H1 (cell line): ENCODE measurements around the gene ALK. TPM values are rescaled to one million over a fixed set of nuclear protein-coding genes. Genes with fewer than 3 reads are reported as not detected.

ENCODE experiments used
- CTCF ChIA-PET: fragments of 300-600 bp; sonication (Branson Sonifier 250); formaldehyde crosslinking; loops from one replicate; lab custom pipeline; 2021; ENCODE audit not compliant: partially characterized antibody; lab: Charles Lee
- POLR2A ChIA-PET: fragments of 300-600 bp; sonication (Branson Sonifier 250); formaldehyde crosslinking; loops from one replicate; lab custom pipeline; 2021; ENCODE audit warnings: inconsistent platforms; ENCODE audit not compliant: partially characterized antibody; lab: Charles Lee
- DNase-seq, 2 experiments: peaks; one replicate each; pipeline versions ENCODE4 v3.0.0 to v3.0.0-alpha.2; 2010 to 2022; ENCODE audit warnings: low spot score in 2 of 2, low read depth in 1 of 2, mixed read lengths in 1 of 2
- FAIRE-seq: peaks from 2 replicates; lab custom pipeline; 2011; peaks lifted over from hg19 to GRCh38; lab: Jason Lieb, UNC
- H2AFZ ChIP-seq: 2 replicates; pipeline ENCODE4 v1.8.1; 2012; ENCODE audit warnings: low read length, inconsistent platforms
- H2AK5ac ChIP-seq: 2 replicates; pipeline ENCODE4 v1.6.1; 2013; ENCODE audit warnings: low read depth, low read length
- H2BK120ac ChIP-seq: replicated peaks from 2 replicates; pipeline ENCODE3; 2013; ENCODE audit warnings: low read depth, low read length, inconsistent platforms
- H2BK12ac ChIP-seq: 2 replicates; pipeline ENCODE4 v1.6.1; 2013; ENCODE audit warnings: low read depth, low read length
- H2BK15ac ChIP-seq: 2 replicates; pipeline ENCODE4 v1.6.1; 2013; ENCODE audit warnings: low read length
- H2BK20ac ChIP-seq: 2 replicates; pipeline ENCODE4 v1.6.1; 2013; ENCODE audit warnings: low read length
- H2BK5ac ChIP-seq: 2 replicates; pipeline ENCODE4 v1.6.1; 2013; ENCODE audit warnings: low read depth, low read length
- H3K14ac ChIP-seq: 2 replicates; pipeline ENCODE4 v1.6.1; 2013; ENCODE audit warnings: inconsistent platforms; ENCODE audit not compliant: insufficient read length
- H3K18ac ChIP-seq: 2 replicates; pipeline ENCODE4 v1.6.1; 2013; ENCODE audit warnings: low read length; ENCODE audit errors: extremely low read depth
- H3K23ac ChIP-seq: 2 replicates; pipeline ENCODE4 v1.6.1; 2013; ENCODE audit warnings: inconsistent platforms; ENCODE audit not compliant: insufficient read length
- H3K23me2 ChIP-seq: 2 replicates; pipeline ENCODE4 v1.6.1; 2013; ENCODE audit warnings: low read depth, low read length
- H3K27ac ChIP-seq: 2 replicates; pipeline ENCODE4 v1.6.1; 2011; ENCODE audit warnings: low read depth, low read length, inconsistent platforms
- H3K27me3 ChIP-seq, 4 experiments: replicated peaks in 1 of 4; 1 replicate in 1 of 4; 2 replicates in 3 of 4; pipeline versions ENCODE4 v1.6.1 to v1.8.1; 2011 to 2013; ENCODE audit warnings: low read length in 3 of 4, mild to moderate bottlenecking in 3 of 4, inconsistent platforms in 2 of 4, mixed read lengths in 2 of 4, moderate library complexity in 1 of 4; ENCODE audit not compliant: control insufficient read depth in 3 of 4, insufficient read depth in 3 of 4; ENCODE audit errors: extremely low read depth in 1 of 4
- H3K36me3 ChIP-seq, 4 experiments: 2 replicates each; pipeline versions ENCODE4 v1.6.1 to v1.8.1; 2011 to 2013; ENCODE audit warnings: mild to moderate bottlenecking in 4 of 4, low read length in 3 of 4, moderate library complexity in 2 of 4, control low read depth in 1 of 4, inconsistent platforms in 1 of 4; ENCODE audit not compliant: insufficient read depth in 4 of 4, control insufficient read depth in 2 of 4
- H3K4ac ChIP-seq: replicated peaks from 2 replicates; pipeline ENCODE3; 2013; ENCODE audit warnings: low read length, low read depth, mixed read lengths, inconsistent platforms; ENCODE audit not compliant: insufficient read length
- H3K4me1 ChIP-seq, 4 experiments: replicated peaks in 1 of 4; 1 replicate in 1 of 4; 2 replicates in 3 of 4; pipeline versions ENCODE4 v1.6.1 to v1.8.1; 2011 to 2013; ENCODE audit warnings: low read length in 3 of 4, inconsistent platforms in 2 of 4, mixed read lengths in 1 of 4; ENCODE audit not compliant: insufficient read depth in 4 of 4, control insufficient read depth in 3 of 4
- H3K4me2 ChIP-seq, 2 experiments: 2 replicates each; pipeline versions ENCODE4 v1.6.1 to v1.8.1; 2011 to 2013; ENCODE audit warnings: low read depth in 2 of 2, low read length in 2 of 2, control low read depth in 1 of 2, inconsistent platforms in 1 of 2, mild to moderate bottlenecking in 1 of 2; ENCODE audit not compliant: insufficient read depth in 1 of 2
- H3K4me3 ChIP-seq, 4 experiments: fragments of 200-600, 300-600 bp in 1 of 4; sonication (generic), shearing (Covaris generic), sonication (Bioruptor Twin) in 1 of 4; 2 replicates each; pipeline versions ENCODE4 v1.5.1 to v1.8.1; 2011 to 2016; ENCODE audit warnings: low read length in 4 of 4, low read depth in 3 of 4, control low read depth in 2 of 4, inconsistent platforms in 2 of 4, mild to moderate bottlenecking in 2 of 4, mixed read lengths in 1 of 4, moderate library complexity in 1 of 4; ENCODE audit not compliant: insufficient read depth in 2 of 4; ENCODE audit errors: extremely low read depth in 1 of 4
- H3K56ac ChIP-seq: replicated peaks from 2 replicates; pipeline ENCODE3; 2013; ENCODE audit warnings: low read depth, mild to moderate bottlenecking, mixed read lengths, low read length, inconsistent platforms; ENCODE audit not compliant: insufficient read length
- H3K79me1 ChIP-seq: 2 replicates; pipeline ENCODE4 v1.6.1; 2013; ENCODE audit warnings: low read depth, low read length, control low read depth
- H3K79me2 ChIP-seq, 2 experiments: 2 replicates each; pipeline versions ENCODE4 v1.6.1 to v1.8.1; 2012 to 2013; ENCODE audit warnings: low read length in 2 of 2, mild to moderate bottlenecking in 2 of 2, inconsistent platforms in 1 of 2; ENCODE audit not compliant: insufficient read depth in 2 of 2, control insufficient read depth in 1 of 2
- H3K9ac ChIP-seq, 4 experiments: replicated peaks in 1 of 4; 1 replicate in 1 of 4; 2 replicates in 3 of 4; pipeline versions ENCODE4 v1.6.1 to v1.8.1; 2011 to 2013; ENCODE audit warnings: low read depth in 3 of 4, low read length in 3 of 4, control low read depth in 2 of 4, mild to moderate bottlenecking in 2 of 4, moderate library complexity in 2 of 4, inconsistent platforms in 1 of 4; ENCODE audit errors: extremely low read depth in 1 of 4
- H3K9me3 ChIP-seq, 2 experiments: 2 replicates each; pipeline versions ENCODE4 v1.6.1 to v1.8.1; 2012 to 2013; ENCODE audit warnings: mild to moderate bottlenecking in 2 of 2, moderate library complexity in 2 of 2, control low read depth in 1 of 2, inconsistent platforms in 1 of 2, low read depth in 1 of 2, low read length in 1 of 2, mixed read lengths in 1 of 2; ENCODE audit not compliant: insufficient read depth in 2 of 2
- H4K20me1 ChIP-seq, 2 experiments: replicated peaks in 1 of 2; 2 replicates each; pipeline versions ENCODE3 to v1.8.1; 2011 to 2013; ENCODE audit warnings: inconsistent platforms in 2 of 2, low read length in 2 of 2, mild to moderate bottlenecking in 1 of 2; ENCODE audit not compliant: insufficient read depth in 2 of 2, control insufficient read depth in 1 of 2
- H4K5ac ChIP-seq: 2 replicates; pipeline ENCODE4 v1.6.1; 2013; ENCODE audit warnings: low read length, low read depth, mixed read lengths, inconsistent platforms; ENCODE audit not compliant: insufficient read length
- H4K8ac ChIP-seq: 2 replicates; pipeline ENCODE4 v1.8.0; 2013; ENCODE audit warnings: mild to moderate bottlenecking, moderate library complexity, low read length, inconsistent platforms; ENCODE audit not compliant: insufficient read depth; ENCODE audit errors: extremely low read depth
- H4K91ac ChIP-seq: replicated peaks from 2 replicates; pipeline ENCODE3; 2013; ENCODE audit warnings: low read length, mixed read lengths, inconsistent platforms; ENCODE audit not compliant: insufficient read length
- ATF3 ChIP-seq: IDR thresholded peaks from 2 replicates; pipeline ENCODE4 v1.6.1; 2011; ENCODE audit warnings: low read depth, mild to moderate bottlenecking, low read length; ENCODE audit not compliant: insufficient read depth
- MAX ChIP-seq: IDR thresholded peaks from 2 replicates; pipeline ENCODE4 v1.6.1; 2012; ENCODE audit warnings: inconsistent platforms
- POU5F1 ChIP-seq: IDR thresholded peaks from 2 replicates; pipeline ENCODE4 v1.6.1; 2011; ENCODE audit warnings: low read depth, mild to moderate bottlenecking, low read length, moderate library complexity
- WGBS, 2 experiments: shearing (Covaris generic) in 1 of 2; methylation state at CpG; one replicate each; pipeline versions ENCODE4 v1.1.6 to v1.1.7; 2013 to 2015; ENCODE audit warnings: low lambda C conversion rate in 2 of 2, mixed read lengths in 2 of 2, inconsistent platforms in 1 of 2, low coverage in 1 of 2, missing lambda C conversion rate in 1 of 2; ENCODE audit not compliant: insufficient replicate concordance in 2 of 2, insufficient coverage in 1 of 2, insufficient read length in 1 of 2; ENCODE audit errors: extremely low coverage in 1 of 2, missing lambda C conversion rate in 1 of 2; 5-methylcytosine and 5-hydroxymethylcytosine counted together
- polyA plus RNA-seq, 7 experiments: library from polyadenylated mRNA; depleted of rRNA in 3 of 7; stranded (reverse) in 5 of 7; unstranded in 2 of 7; fragments of >200 nt in 5 of 7; fragments of 200-250 nt in 2 of 7; gene quantifications; 1 replicate in 5 of 7; 2 replicates in 1 of 7; 4 replicates in 1 of 7; pipeline versions ENCODE4 v1.2.1 to v1.2.3, GENCODE V29; 2011 to 2013; ENCODE audit warnings: missing spikeins in 2 of 7, mixed read lengths in 2 of 7
- total RNA-seq: library from RNA; stranded (reverse); fragmentation: NEBNext Ultra II Directional; extraction: Animal tissue kit (Norgen Biotek cat#: 25700); gene quantifications from 2 replicates; pipeline ENCODE4 v1.2.1, GENCODE V29; 2021

ALK gene
- total and polyA plus RNA-seq, 2 of the 8 experiments (the other 6 are each of a cell fraction or from before 2014, with no cell fraction given): 0.02 to 0.09 TPM

GRCh38 chr2:29808321-29808720 is 113.1 kb downstream of the ALK start:
- Histone ChIP-seq H2BK15ac (no peak overlapping the region), H3K27ac (no peak overlapping the region), H3K27me3 (no peaks in the 10 kb centered on the region), H3K23ac (no peak overlapping the region), H3K4me2 (no peak overlapping the region), H3K4me1 (no peaks in the 10 kb centered on the region), H3K79me1 (no peaks in the 10 kb centered on the region), H3K23me2 (no peaks in the 10 kb centered on the region), H3K4me3 (no peak overlapping the region), H2AK5ac (no peak overlapping the region), H2AFZ (no peak overlapping the region), H3K14ac (no peak overlapping the region), H2BK20ac (no peak overlapping the region), H3K9ac (no peak overlapping the region), H2BK5ac (no peak overlapping the region), H4K20me1 (no peaks in the 10 kb centered on the region), H4K91ac (no peak overlapping the region), H4K8ac (no peak overlapping the region), H3K9me3 (no peaks in the 10 kb centered on the region), H4K5ac (no peak overlapping the region), H3K79me2 (no peaks in the 10 kb centered on the region), H2BK12ac (no peak overlapping the region), H2BK120ac (no peak overlapping the region), H3K56ac (no peak overlapping the region), H3K18ac (no peak overlapping the region), H3K36me3 (no peaks in the 10 kb centered on the region), H3K4ac (no peak overlapping the region)
- FAIRE-seq: no peak
- ChIA-PET CTCF (interaction anchor here (0.6 kb wide), 1 partner anchor 243 kb away, joined by 3 read pairs; no protein-coding TSS in a partner anchor), POLR2A (no interaction called here)
- 87% methylated on average over 4 of the region's 4 CpGs; no CpG with 5 or more reads in 1 of the 2 experiments for WGBS, 2 experiments
- DNase-seq: no peak
- TF ChIP-seq ATF3: no peak
- no peak for TF ChIP-seq MAX
- no peak for TF ChIP-seq POU5F1
